Esophagus muscularis mucosa (tissue), 2 donors: Measurements from ENCODE around the gene SNRPD1.

Experiments used
- POLR2A ChIP-seq: fragments of 450-650 bp; IDR thresholded peaks from one replicate; pipeline ENCODE4 v1.6.1; 2017; ENCODE audit warnings: antibody characterized with exemption, moderate library complexity, mild to moderate bottlenecking, low read depth
- POLR2AphosphoS5 ChIP-seq, 2 donors: sonication (generic); formaldehyde crosslinking; IDR thresholded peaks; one replicate each; pipeline ENCODE4 v1.6.1; 2017; ENCODE audit warnings: antibody characterized with exemption in 2 of 2

- TF ChIP-seq POLR2AphosphoS5 (IDR thresholded peaks at IDR 0.05) (no peak), POLR2A (no peak)
These were observed 70.4 kb downstream of the SNRPD1 start for GRCh38 chr18:21682371-21683051.
